Measurements from ENCODE around the gene SLC43A3.
"Not testable (repeated sequence)": the region's sequence is repeated elsewhere in the genome, so short reads cannot be mapped to it uniquely, and the experiment has no call there.

Gene SLC43A3

GRCh38 chr11:57459164-57460021 is 32.5 kb upstream of the SLC43A3 start:
- peak; percentile 68 for DNase-seq

GRCh38 chr11:57458410-57459163 is 31.7 kb upstream of the SLC43A3 start:
- peak; percentile 85 for DNase-seq

- no peak for DNase-seq
Measured at GRCh38 chr11:57458060-57458409, 31.1 kb upstream of the SLC43A3 start.

- no peak for DNase-seq
Measured at GRCh38 chr11:57457643-57458023, 30.7 kb upstream of the SLC43A3 start.

- peak; percentile 89 for DNase-seq
Measured at GRCh38 chr11:57456960-57457642, 30.2 kb upstream of the SLC43A3 start.

- DNase-seq, result no peak
Measured at GRCh38 chr11:57453543-57454177, 26.7 kb upstream of the SLC43A3 start.

GRCh38 chr11:57446055-57446454 is 19.1 kb upstream of the SLC43A3 start:
- no peak for DNase-seq

GRCh38 chr11:57445122-57445394 is 18.1 kb upstream of the SLC43A3 start:
- not testable (repeated sequence) for DNase-seq

GRCh38 chr11:57444362-57445121 is 17.6 kb upstream of the SLC43A3 start:
- no peak for DNase-seq

- DNase-seq, result no peak
Measured at GRCh38 chr11:57440744-57441414, 14.0 kb upstream of the SLC43A3 start.

GRCh38 chr11:57439786-57440185 is 12.9 kb upstream of the SLC43A3 start:
- no peak for DNase-seq

GRCh38 chr11:57438345-57439285 is 11.7 kb upstream of the SLC43A3 start:
- no peak for DNase-seq

- no peak for DNase-seq
Measured at GRCh38 chr11:57436031-57436430, 9.1 kb upstream of the SLC43A3 start.

- no peak for DNase-seq
Measured at GRCh38 chr11:57434640-57435546, 8.0 kb upstream of the SLC43A3 start.

GRCh38 chr11:57432714-57433163 is 5.8 kb upstream of the SLC43A3 start:
- DNase-seq, result peak; percentile 63

GRCh38 chr11:57432149-57432561 is 5.2 kb upstream of the SLC43A3 start:
- DNase-seq, result no peak

GRCh38 chr11:57430952-57431351 is 4.0 kb upstream of the SLC43A3 start:
- no peak for DNase-seq

- DNase-seq, result no peak
Measured at GRCh38 chr11:57429946-57430345, 3.0 kb upstream of the SLC43A3 start.

GRCh38 chr11:57428643-57429042 is 1.7 kb upstream of the SLC43A3 start:
- no peak for DNase-seq

- DNase-seq, result no peak
Measured at GRCh38 chr11:57427727-57428082, 784 bp upstream of the SLC43A3 start.
